T-cell (primary cell): ENCODE results near the gene RPL37A. TPM values are rescaled to one million over a fixed set of nuclear protein-coding genes. Genes with fewer than 3 reads are reported as not detected.
A peak's percentile ranks its signal among the peaks of the same experiment; 100 is the strongest.

Experiments
- ATAC-seq, 4 experiments: fragments of 200-7000 bp in 3 of 4; fragments of 150-1000 bp in 1 of 4; cut with Tn5 transposase; replicated peaks in 1 of 4; 1 replicate in 3 of 4; 2 replicates in 1 of 4; pipeline ENCODE4 v1.10.0; 2021; ENCODE audit warnings: moderate library complexity in 3 of 4, mild to moderate bottlenecking in 2 of 4, moderate number of reproducible peaks in 1 of 4
- CTCF ChIA-PET, 2 donors: fragments of 300-600 bp; sonication (Branson Sonifier 250); formaldehyde crosslinking; loops; one replicate each; lab custom pipeline; 2022; ENCODE audit warnings: antibody characterized with exemption in 2 of 2; lab: Charles Lee
- POLR2A ChIA-PET, 2 donors: fragments of 300-600 bp; sonication (Branson Sonifier 250); formaldehyde crosslinking; loops; one replicate each; lab custom pipeline; 2022; ENCODE audit warnings: antibody characterized with exemption in 2 of 2; lab: Charles Lee
- DNase-seq, 35 experiments: peaks; one replicate each; pipeline versions ENCODE4 v3.0.0 to v3.0.0-alpha.2; 2013 to 2023
- H3K27ac ChIP-seq: one replicate; pipeline ENCODE4 v1.5.1; 2013; ENCODE audit warnings: low read length
- H3K27me3 ChIP-seq, 2 experiments: replicated peaks in 1 of 2; 1 replicate in 1 of 2; 2 replicates in 1 of 2; pipeline versions ENCODE4 v1.6.1 to v1.7.0; 2013; ENCODE audit warnings: low read length in 1 of 2, mixed read lengths in 1 of 2; ENCODE audit not compliant: control insufficient read depth in 2 of 2, insufficient read depth in 2 of 2; ENCODE audit errors: extremely low read depth in 1 of 2
- H3K36me3 ChIP-seq, 2 donors: 1 replicate in 1 of 2; 2 replicates in 1 of 2; pipeline versions ENCODE4 v1.6.1 to v1.7.0; 2013; ENCODE audit warnings: low read length in 1 of 2; ENCODE audit not compliant: control insufficient read depth in 2 of 2, insufficient read depth in 1 of 2; ENCODE audit errors: extremely low read depth in 1 of 2
- H3K4me1 ChIP-seq, 2 experiments: 1 replicate in 1 of 2; 2 replicates in 1 of 2; pipeline versions ENCODE4 v1.6.1 to v1.7.0; 2013; ENCODE audit warnings: low read length in 2 of 2, mixed read lengths in 1 of 2; ENCODE audit not compliant: insufficient read depth in 2 of 2, control insufficient read depth in 1 of 2; ENCODE audit errors: extremely low read depth in 1 of 2
- H3K4me3 ChIP-seq, 2 donors: 1 replicate in 1 of 2; 2 replicates in 1 of 2; pipeline versions ENCODE4 v1.5.1 to v1.7.0; 2013; ENCODE audit warnings: mild to moderate bottlenecking in 2 of 2, low read length in 1 of 2, moderate library complexity in 1 of 2; ENCODE audit not compliant: control insufficient read depth in 1 of 2; ENCODE audit errors: extremely low read depth in 1 of 2
- H3K9me3 ChIP-seq: 2 replicates; pipeline ENCODE4 v1.7.0; 2013
- H3K27ac Mint-ChIP-seq, 2 donors: one replicate each; pipeline ENCODE4 v1.8.0; 2020 to 2021; ENCODE audit warnings: mild to moderate bottlenecking in 2 of 2, mixed read lengths in 2 of 2
- H3K27me3 Mint-ChIP-seq, 2 donors: one replicate each; pipeline ENCODE4 v1.8.0; 2021 to 2022; ENCODE audit warnings: mixed read lengths in 2 of 2
- H3K36me3 Mint-ChIP-seq: one replicate; pipeline ENCODE4 v1.8.0; 2021; ENCODE audit warnings: mixed read lengths
- H3K4me1 Mint-ChIP-seq, 3 donors: one replicate each; pipeline ENCODE4 v1.8.0; 2020 to 2022; ENCODE audit warnings: mixed read lengths in 3 of 3, mild to moderate bottlenecking in 1 of 3
- H3K4me3 Mint-ChIP-seq, 3 donors: one replicate each; pipeline ENCODE4 v1.8.0; 2020 to 2022; ENCODE audit warnings: mild to moderate bottlenecking in 3 of 3, mixed read lengths in 3 of 3, moderate library complexity in 3 of 3
- H3K9me3 Mint-ChIP-seq, 3 donors: one replicate each; pipeline ENCODE4 v1.8.0; 2020 to 2022; ENCODE audit warnings: mixed read lengths in 3 of 3
- whole genome bisulfite sequencing: methylation state at CpG from one replicate; pipeline ENCODE4 v1.1.5; 2013; ENCODE audit warnings: missing lambda C conversion rate; ENCODE audit not compliant: insufficient coverage; 5-methylcytosine and 5-hydroxymethylcytosine counted together
- total RNA-seq, 35 experiments: library from RNA in 6 of 35; stranded (reverse) in 6 of 35; fragments of 120-200 nt in 1 of 35; gene quantifications; one replicate each; pipeline versions ENCODE4 v1.2.1 to v1.2.4 and lab custom pipeline; 2013 to 2026

Gene RPL37A
- total RNA-seq: 1,000 to 10,000 TPM; 3,102 to 3,715 (median 3,468) TPM
- total RNA-seq (2013): 6,163 TPM
- 925 to 1,652 (median 1,153) reads per million in 29 experiments for total RNA-seq (lab: John Stamatoyannopoulos, UW)

DNA sequence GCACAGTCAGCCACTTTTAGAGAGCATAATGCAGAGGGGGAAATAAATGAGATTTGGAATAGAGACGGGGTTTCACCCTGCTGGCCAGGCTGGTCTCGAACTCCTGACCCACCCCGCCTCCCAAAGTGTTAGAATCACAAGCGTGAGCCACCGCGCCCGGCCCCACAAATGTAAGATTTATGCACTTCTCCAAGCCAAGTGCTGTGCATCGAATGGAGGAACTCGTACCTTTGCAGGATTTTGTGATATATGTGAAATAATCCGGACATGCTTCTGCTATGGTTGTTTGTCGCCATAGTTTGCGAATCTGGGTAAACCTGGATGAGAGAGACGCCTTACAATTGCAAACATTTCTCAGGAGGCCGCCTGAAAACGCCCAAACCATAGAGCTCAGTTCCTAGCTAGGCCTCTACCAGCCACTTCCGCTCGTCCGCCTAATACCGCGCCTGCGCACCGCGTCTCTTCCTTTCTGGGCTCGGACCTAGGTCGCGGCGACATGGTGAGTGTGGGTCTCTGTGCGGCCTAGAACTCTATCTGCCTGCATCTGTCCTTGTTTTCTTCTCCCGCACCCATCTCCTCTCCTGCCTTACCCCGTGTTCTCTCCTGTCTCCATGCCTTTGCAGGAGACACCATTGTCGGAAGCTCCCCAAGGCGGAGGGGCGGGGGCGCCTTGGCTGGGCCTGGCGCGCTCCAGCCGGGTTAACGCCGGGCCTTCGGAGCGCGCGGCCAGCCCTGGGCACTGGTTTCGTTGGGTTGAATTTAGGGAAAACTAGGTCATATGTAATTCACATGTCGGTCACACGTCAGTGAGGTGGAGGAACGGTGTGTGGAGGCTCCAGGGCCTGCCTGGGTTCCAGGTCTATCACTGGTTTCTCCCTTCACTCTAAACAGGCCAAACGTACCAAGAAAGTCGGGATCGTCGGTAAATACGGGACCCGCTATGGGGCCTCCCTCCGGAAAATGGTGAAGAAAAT is at the start of gene RPL37A:
Gene RPL37A, plus strand, starts transcription at position 466 of the 974 bp plus-strand sequence. Its CDS starts 31 bp downstream, at position 497.
- CTCF ChIA-PET: interaction anchor here (0.6 to 1.1 kb wide), 5 partner anchors 87 to 1201 kb away, joined by 3 to 7 read pairs (median 4); partner anchors contain the start of gene SMARCAL1 (in 1 of the 2)
- Mint-ChIP-seq H3K27me3 (no peaks in the 10 kb centered on the region), H3K27ac (peak within 1 kb of the TSS; percentile 89 to 95)

DNA sequence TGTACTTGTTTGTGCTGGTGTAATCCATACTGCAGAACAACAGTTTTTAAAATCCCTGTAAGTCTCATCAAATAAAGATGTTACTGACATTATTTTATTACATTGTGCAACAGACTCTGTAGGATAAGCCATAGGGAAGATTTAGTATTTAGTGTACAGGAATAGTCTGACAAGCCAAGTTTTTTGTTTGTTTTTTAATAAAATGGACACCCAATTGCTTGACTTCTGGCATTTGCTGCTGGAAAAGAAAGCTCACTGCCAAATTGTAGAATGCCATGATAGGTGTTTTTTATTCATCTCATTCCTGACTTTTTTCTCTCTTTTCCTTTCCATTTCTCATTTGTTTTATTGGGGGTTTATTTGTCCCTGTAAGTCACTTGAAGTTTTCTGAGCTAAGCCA is 48.3 kb upstream of the RPL37A start:
- no peak overlapping the region for H3K4me3 ChIP-seq
- ChIA-PET POLR2A (no interaction called here), CTCF (no interaction called here)
- Mint-ChIP-seq H3K4me3 (no peak overlapping the region), H3K36me3 (peaks cover 81% of the 10 kb centered on the region), H3K9me3 (peaks cover 5 to 7% (median 5%) of the 10 kb centered on the region in 3 donors), H3K4me1 (no peaks in the 10 kb centered on the region), H3K27ac (no peak overlapping the region), H3K27me3 (no peaks in the 10 kb centered on the region)
- DNase-seq: no peak
- no peaks in the 10 kb centered on the region for H3K9me3 ChIP-seq
- no peak for ATAC-seq
- H3K36me3 ChIP-seq: peaks cover 21 to 93% of the 10 kb centered on the region in 2 donors
- no peaks in the 10 kb centered on the region for H3K27me3 ChIP-seq
- H3K4me1 ChIP-seq: no peaks in the 10 kb centered on the region
- H3K27ac ChIP-seq: no peak overlapping the region

More for the DNA sequence above, at the start of gene RPL37A:
- H3K27ac ChIP-seq: peak within 1 kb of the TSS; percentile 84
- H3K4me1 ChIP-seq: peaks cover 23 to 29% of the 10 kb centered on the region in 2 experiments
- Mint-ChIP-seq H3K4me3 (peak within 1 kb of the TSS; percentile 94 to 98 (median 97)), H3K4me1 (peaks cover 41 to 54% (median 48%) of the 10 kb centered on the region in 3 donors), H3K9me3 (no peaks in the 10 kb centered on the region), H3K36me3 (peaks cover 35% of the 10 kb centered on the region)
- no peaks in the 10 kb centered on the region for H3K9me3 ChIP-seq
- WGBS: under 1% methylated on average over 35 of the region's 54 CpGs
- H3K36me3 ChIP-seq: peaks cover 11 to 43% of the 10 kb centered on the region in 2 donors
- POLR2A ChIA-PET: interaction anchor here in 1 of 2 donors (0.5 to 1.6 kb wide), 2 partner anchors 87 to 358 kb away, joined by 4 to 8 read pairs; partner anchors contain the start of gene SMARCAL1
- H3K4me3 ChIP-seq: peak within 1 kb of the TSS; percentile 88 to 89
- no peaks in the 10 kb centered on the region for H3K27me3 ChIP-seq
- ATAC-seq (peak; percentile 92 to 97 (median 95)), DNase-seq (peak; percentile 76 to 95 (median 84))

DNA sequence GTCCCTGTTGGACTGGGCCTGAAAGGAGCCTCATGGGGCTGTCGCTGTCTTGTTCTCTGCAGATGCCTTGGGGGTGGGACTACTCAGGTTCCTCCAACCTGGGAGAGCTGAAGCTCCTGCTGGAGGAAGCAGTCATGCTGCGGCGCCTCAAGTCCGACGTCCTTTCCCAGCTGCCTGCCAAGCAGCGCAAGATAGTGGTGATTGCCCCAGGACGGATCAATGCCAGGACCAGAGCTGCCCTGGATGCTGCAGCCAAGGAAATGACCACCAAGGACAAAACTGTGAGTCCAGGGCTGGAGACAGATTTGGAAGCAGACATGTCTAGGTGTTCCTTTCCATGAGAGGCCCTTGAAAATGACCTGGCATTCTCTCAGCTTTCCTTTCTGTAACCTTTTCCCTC is 47.9 kb upstream of the RPL37A start:
- Histone ChIP-seq H3K27ac (no peak overlapping the region), H3K27me3 (no peaks in the 10 kb centered on the region), H3K36me3 (peaks cover 21 to 90% of the 10 kb centered on the region in 2 donors), H3K9me3 (no peaks in the 10 kb centered on the region), H3K4me1 (no peaks in the 10 kb centered on the region), H3K4me3 (no peak overlapping the region)
- POLR2A ChIA-PET: no interaction called here
- WGBS: over 99% methylated on average over 6 of the region's 7 CpGs
- Mint-ChIP-seq H3K9me3 (peaks cover 5 to 7% (median 5%) of the 10 kb centered on the region in 3 donors), H3K27ac (no peak overlapping the region), H3K4me3 (no peak overlapping the region), H3K4me1 (no peaks in the 10 kb centered on the region), H3K27me3 (no peaks in the 10 kb centered on the region), H3K36me3 (peaks cover 82% of the 10 kb centered on the region)
- CTCF ChIA-PET: no interaction called here
- ATAC-seq (no peak), DNase-seq (no peak)

DNA sequence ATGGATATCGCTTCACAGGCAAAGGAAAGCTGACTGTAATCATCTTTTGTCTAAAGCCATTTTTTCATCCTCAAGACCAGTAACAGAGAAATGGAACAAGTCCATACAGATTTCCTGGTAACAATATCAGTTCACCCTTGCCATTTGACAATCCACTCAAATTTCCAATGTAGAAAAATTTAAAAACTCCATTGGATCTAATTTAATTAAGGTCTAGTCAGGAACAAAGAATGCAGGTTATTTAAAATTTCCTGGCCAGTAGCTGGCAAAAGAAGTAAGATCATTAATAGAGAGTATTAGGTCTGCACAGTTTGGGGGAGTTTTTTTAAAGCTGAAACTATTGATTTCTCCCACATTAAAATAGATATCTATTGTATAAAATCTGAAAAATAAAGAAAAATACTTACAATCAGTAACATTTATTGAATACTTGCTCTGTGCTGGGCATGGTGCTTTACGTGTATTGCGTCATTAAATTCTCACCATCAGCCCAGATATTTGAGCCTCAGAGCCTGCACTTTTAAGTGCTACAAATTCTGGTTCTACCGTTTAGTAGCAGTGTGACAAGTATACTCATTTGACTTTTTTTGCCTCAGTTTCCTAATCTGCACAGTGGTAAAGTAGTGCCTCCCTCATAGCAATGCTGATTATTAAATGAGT is 44.6 kb upstream of the RPL37A start:
- H3K27ac ChIP-seq: no peak overlapping the region
- CTCF ChIA-PET: no interaction called here
- Mint-ChIP-seq H3K9me3 (no peaks in the 10 kb centered on the region), H3K27me3 (no peaks in the 10 kb centered on the region), H3K4me1 (no peaks in the 10 kb centered on the region), H3K27ac (no peak overlapping the region), H3K4me3 (no peak overlapping the region), H3K36me3 (peaks cover 62% of the 10 kb centered on the region)
- WGBS: 95% methylated on average over 3 of the region's 4 CpGs
- H3K27me3 ChIP-seq: no peaks in the 10 kb centered on the region
- no peak for DNase-seq
- H3K36me3 ChIP-seq: peaks cover 5 to 57% of the 10 kb centered on the region in 2 donors
- POLR2A ChIA-PET: no interaction called here
- H3K4me3 ChIP-seq: no peak overlapping the region
- H3K9me3 ChIP-seq: no peaks in the 10 kb centered on the region
- no peaks in the 10 kb centered on the region for H3K4me1 ChIP-seq
- ATAC-seq: no peak

DNA sequence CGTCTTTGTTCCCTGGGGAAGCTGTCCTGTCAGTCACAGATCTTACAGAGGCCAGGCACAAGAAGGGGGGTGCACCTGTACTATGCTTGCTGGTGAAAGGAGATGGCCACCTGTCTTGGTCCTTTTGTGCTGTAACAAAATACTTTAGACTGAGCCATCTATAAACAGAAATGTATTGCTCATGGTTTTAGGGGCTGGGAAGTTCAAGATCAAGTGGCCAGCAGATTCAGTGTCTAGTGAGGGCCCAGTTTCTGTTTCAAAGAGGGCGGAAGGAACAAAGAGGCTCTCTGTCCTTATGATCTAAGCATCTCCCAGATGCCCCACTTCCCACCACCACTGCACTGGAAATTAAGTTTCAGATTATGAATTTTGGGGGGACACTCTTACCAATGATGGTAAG is 35.5 kb upstream of the RPL37A start:
- ChIA-PET POLR2A (interaction anchor here in 1 of 2 donors (0.6 kb wide), 1 partner anchor 1766 kb away, joined by 3 read pairs; no protein-coding TSS in a partner anchor), CTCF (interaction anchor here in 1 of 2 donors (0.6 kb wide), 2 partner anchors 249 to 726 kb away, joined by 3 read pairs; no protein-coding TSS in a partner anchor)
- Histone ChIP-seq H3K27me3 (no peaks in the 10 kb centered on the region), H3K4me1 (no peaks in the 10 kb centered on the region), H3K9me3 (no peaks in the 10 kb centered on the region), H3K27ac (no peak overlapping the region), H3K4me3 (no peak overlapping the region), H3K36me3 (peaks cover 3 to 23% of the 10 kb centered on the region in 2 donors)
- no peak overlapping the region for H3K4me3 Mint-ChIP-seq
- WGBS: 100% methylated on average over 1 of the region's 2 CpGs
- H3K9me3 Mint-ChIP-seq: no peaks in the 10 kb centered on the region
- peaks cover 45% of the 10 kb centered on the region for H3K36me3 Mint-ChIP-seq
- no peaks in the 10 kb centered on the region for H3K4me1 Mint-ChIP-seq
- ATAC-seq (no peak), DNase-seq (no peak)
- H3K27ac Mint-ChIP-seq: no peak overlapping the region
- no peaks in the 10 kb centered on the region for H3K27me3 Mint-ChIP-seq

DNA sequence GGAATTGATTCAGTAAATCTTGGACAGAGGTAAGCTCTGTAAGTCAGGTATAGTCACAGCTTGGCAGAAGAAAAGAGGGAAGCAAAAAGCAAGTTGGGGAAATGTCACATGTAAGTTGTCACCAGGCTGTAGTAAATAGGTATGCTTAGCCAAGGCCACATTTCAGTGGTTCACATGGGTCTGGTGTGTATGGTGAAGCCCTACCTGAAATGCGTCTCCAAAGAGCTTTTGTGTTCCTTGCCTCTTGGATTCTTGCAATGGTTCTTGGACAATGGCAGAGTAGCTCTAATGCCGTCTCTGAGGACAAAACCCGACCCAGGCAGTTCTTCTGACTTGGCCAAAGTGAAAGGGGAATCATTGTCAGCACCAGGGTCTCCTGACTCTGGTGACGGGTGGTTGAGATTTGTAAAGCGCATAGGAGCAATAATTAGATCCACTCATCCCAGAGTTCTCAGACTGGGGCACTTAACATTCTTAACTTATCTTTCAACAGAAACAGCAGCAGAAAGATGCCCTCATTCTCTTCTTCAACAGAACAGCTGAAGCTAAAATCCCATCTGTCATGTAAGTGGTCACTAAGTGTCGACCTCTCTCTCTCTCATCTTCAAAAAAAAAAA is 34.4 kb upstream of the RPL37A start:
- Mint-ChIP-seq H3K27ac (no peak overlapping the region), H3K36me3 (peaks cover 48% of the 10 kb centered on the region)

More for the DNA sequence above, 34.4 kb upstream of the RPL37A start:
- no peaks in the 10 kb centered on the region for H3K27me3 Mint-ChIP-seq
- H3K4me3 ChIP-seq: no peak overlapping the region
- ATAC-seq (no peak), DNase-seq (no peak)
- H3K36me3 ChIP-seq: peaks cover 3 to 25% of the 10 kb centered on the region in 2 donors
- no peaks in the 10 kb centered on the region for H3K4me1 ChIP-seq
- POLR2A ChIA-PET: interaction anchor here in 1 of 2 donors (0.6 kb wide), 1 partner anchor 1120 kb away, joined by 4 read pairs; no protein-coding TSS in a partner anchor
- no peaks in the 10 kb centered on the region for H3K9me3 ChIP-seq
- 95% methylated on average over 3 of the region's 6 CpGs for WGBS
- H3K4me3 Mint-ChIP-seq: no peak overlapping the region
- H3K4me1 Mint-ChIP-seq: no peaks in the 10 kb centered on the region
- no peaks in the 10 kb centered on the region for H3K27me3 ChIP-seq
- H3K9me3 Mint-ChIP-seq: no peaks in the 10 kb centered on the region
- no peak overlapping the region for H3K27ac ChIP-seq
- CTCF ChIA-PET: no interaction called here
